Rectal smooth muscle tissue (tissue), 1 donor: ENCODE data around the gene OR2S2.
"Not testable (repeated sequence)": the region's sequence is repeated elsewhere in the genome, so short reads cannot be mapped to it uniquely, and the experiment has no call there.

Experiments
- H3K27ac ChIP-seq: one replicate; pipeline ENCODE4 v1.7.0; 2013; ENCODE audit warnings: low read depth, low read length, inconsistent platforms
- H3K27me3 ChIP-seq: one replicate; pipeline ENCODE4 v1.7.0; 2013; ENCODE audit warnings: low read length; ENCODE audit not compliant: control insufficient read depth, insufficient read depth
- H3K36me3 ChIP-seq: one replicate; pipeline ENCODE4 v1.7.0; 2013; ENCODE audit warnings: low read length; ENCODE audit not compliant: control insufficient read depth, insufficient read depth
- H3K4me1 ChIP-seq: one replicate; pipeline ENCODE4 v1.7.0; 2013; ENCODE audit warnings: low read length; ENCODE audit not compliant: control insufficient read depth, insufficient read depth
- H3K4me3 ChIP-seq: one replicate; pipeline ENCODE4 v1.7.0; 2013; ENCODE audit warnings: low read length
- H3K9ac ChIP-seq: one replicate; pipeline ENCODE4 v1.7.0; 2013; ENCODE audit warnings: low read length

OR2S2 gene

GRCh38 chr9:35923927-35924763 lies 33.8 kb downstream of the OR2S2 start:
- H3K36me3 ChIP-seq = no peaks in the 10 kb centered on the region
- H3K27me3 ChIP-seq = no peaks in the 10 kb centered on the region
- H3K4me3 ChIP-seq = no peak overlapping the region
- H3K4me1 ChIP-seq = no peaks in the 10 kb centered on the region
- peak overlapping the region; percentile 52 for H3K27ac ChIP-seq
- H3K9ac ChIP-seq = no peak overlapping the region

GRCh38 chr9:35923598-35923926 lies 34.4 kb downstream of the OR2S2 start:
- no peaks in the 10 kb centered on the region for H3K4me1 ChIP-seq
- no peaks in the 10 kb centered on the region for H3K36me3 ChIP-seq
- no peak overlapping the region for H3K9ac ChIP-seq
- H3K4me3 ChIP-seq = no peak overlapping the region
- H3K27me3 ChIP-seq = no peaks in the 10 kb centered on the region
- peak overlapping the region; percentile 52 for H3K27ac ChIP-seq

- Histone ChIP-seq H3K27me3 (no peaks in the 10 kb centered on the region), H3K9ac (no peak overlapping the region), H3K36me3 (no peaks in the 10 kb centered on the region), H3K4me3 (no peak overlapping the region), H3K4me1 (no peaks in the 10 kb centered on the region), H3K27ac (peak overlapping the region; percentile 52)
Measured at GRCh38 chr9:35920051-35920620, 37.8 kb downstream of the OR2S2 start.

DNA sequence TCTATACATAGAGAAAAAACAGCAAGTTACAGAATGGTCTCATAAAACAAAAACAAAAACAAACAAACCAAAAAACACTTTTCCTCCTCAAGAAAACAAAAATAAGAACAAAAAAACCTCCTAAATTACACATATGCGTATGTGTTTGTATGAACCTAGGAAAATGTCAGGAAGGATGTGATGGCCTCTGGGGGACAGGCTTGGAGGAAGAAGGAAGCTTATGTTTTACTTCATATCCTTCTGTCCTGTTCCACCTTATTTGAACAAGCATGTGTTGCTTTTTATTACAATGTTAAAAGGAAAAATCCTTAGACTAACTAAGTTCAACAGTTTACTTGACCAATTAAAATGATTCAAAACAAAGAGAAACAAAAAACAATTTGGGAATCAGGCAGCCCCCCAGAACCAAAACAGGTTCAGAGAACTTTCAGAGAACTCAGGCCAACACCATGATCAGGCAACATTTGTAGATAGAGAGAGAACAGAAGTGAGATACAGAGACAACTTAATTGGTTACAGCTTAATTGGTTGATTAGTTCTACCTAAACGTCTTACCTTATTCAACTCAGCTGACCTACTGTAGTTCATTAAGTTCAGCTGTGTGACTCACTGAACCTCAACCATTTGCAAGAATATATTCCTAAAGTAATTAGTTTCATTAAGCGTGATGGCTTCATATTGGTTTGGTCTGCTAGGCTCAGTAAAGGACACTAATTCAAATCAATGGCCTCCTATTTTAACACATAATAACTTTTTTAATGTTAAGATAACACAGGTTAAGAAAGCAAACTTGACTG lies 38.5 kb downstream of the OR2S2 start:
- H3K36me3 ChIP-seq = no peaks in the 10 kb centered on the region
- no peaks in the 10 kb centered on the region for H3K4me1 ChIP-seq
- H3K27me3 ChIP-seq = no peaks in the 10 kb centered on the region
- no peak overlapping the region for H3K4me3 ChIP-seq
- H3K27ac ChIP-seq = peak overlapping the region; percentile 52
- no peak overlapping the region for H3K9ac ChIP-seq

DNA sequence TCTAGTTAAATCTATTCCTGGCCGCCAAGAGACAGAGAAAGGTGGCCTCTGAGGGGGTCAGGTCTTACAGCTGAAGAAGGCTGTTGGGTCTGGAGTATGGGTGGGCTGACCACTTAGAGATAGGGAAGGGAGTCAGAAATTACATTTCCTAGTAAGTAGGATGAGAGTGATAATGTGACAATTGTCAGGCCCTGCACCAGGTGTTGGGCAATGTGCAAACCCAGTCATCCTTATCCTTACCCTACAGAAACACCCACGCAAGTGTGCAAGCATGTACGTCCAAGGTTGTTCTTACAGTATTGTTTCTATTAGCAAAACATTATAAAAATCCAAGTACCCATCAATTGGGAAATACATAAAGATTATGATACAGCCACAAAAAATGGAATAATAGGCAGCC lies 39.2 kb downstream of the OR2S2 start:
- Histone ChIP-seq H3K4me3 (no peak overlapping the region), H3K27ac (no peak overlapping the region), H3K36me3 (no peaks in the 10 kb centered on the region), H3K27me3 (no peaks in the 10 kb centered on the region), H3K4me1 (no peaks in the 10 kb centered on the region), H3K9ac (no peak overlapping the region)

DNA sequence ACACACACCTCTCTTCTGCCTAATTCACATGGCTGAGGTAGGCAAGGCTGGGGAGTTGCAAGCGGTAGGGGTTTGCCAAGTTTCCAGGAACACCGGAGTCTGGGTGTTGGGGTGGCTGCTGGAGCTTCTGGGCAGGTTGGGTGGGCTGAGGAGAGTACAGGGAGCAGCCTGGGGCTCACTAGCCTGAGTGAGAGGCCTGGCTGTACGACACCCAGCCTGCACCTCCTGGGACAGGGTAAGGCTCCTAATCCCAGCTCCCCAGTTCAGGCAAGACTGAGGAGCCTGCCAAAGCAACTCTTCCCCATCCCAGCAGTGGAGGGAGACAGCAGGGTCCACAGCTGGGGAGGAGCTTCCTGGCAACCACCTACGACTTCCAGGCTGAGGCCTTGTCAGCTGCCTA lies 40.7 kb downstream of the OR2S2 start:
- no peaks in the 10 kb centered on the region for H3K4me1 ChIP-seq
- H3K27me3 ChIP-seq = no peaks in the 10 kb centered on the region
- no peak overlapping the region for H3K9ac ChIP-seq
- H3K27ac ChIP-seq = no peak overlapping the region
- no peaks in the 10 kb centered on the region for H3K36me3 ChIP-seq
- H3K4me3 ChIP-seq = no peak overlapping the region

GRCh38 chr9:35915681-35916294 lies 42.2 kb downstream of the OR2S2 start:
- Histone ChIP-seq H3K36me3 (no peaks in the 10 kb centered on the region), H3K27me3 (no peaks in the 10 kb centered on the region), H3K27ac (no peak overlapping the region), H3K4me3 (no peak overlapping the region), H3K9ac (no peak overlapping the region), H3K4me1 (no peaks in the 10 kb centered on the region)

DNA sequence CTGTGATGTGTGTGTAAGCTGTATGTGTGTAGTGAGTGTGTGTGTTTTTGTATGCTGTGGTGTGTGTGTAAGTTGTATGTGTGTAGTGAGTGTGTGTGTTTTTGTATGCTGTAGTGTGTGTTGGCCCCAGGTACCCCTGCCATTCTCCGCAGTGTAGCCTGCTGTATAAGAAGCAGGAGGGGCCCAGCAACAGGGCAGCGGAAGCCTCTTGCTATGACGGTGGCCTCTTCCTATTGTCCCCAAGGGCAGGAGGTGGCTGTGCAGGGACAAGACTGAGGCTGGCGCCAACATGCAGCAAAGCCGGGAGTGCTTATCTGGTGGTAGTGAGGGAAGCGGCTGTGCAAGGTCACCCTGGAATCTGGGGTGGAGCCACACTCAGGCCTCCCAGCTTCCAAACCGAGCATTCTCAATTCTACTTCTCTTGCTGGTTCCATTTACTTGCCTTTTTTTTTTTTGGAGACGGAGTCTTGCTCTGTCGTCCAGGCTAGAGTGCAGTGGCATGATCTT lies 43.6 kb downstream of the OR2S2 start:
- H3K4me3 ChIP-seq = no peak overlapping the region
- H3K36me3 ChIP-seq = no peaks in the 10 kb centered on the region
- H3K27me3 ChIP-seq = no peaks in the 10 kb centered on the region
- H3K27ac ChIP-seq = no peak overlapping the region
- no peaks in the 10 kb centered on the region for H3K4me1 ChIP-seq
- H3K9ac ChIP-seq = no peak overlapping the region

DNA sequence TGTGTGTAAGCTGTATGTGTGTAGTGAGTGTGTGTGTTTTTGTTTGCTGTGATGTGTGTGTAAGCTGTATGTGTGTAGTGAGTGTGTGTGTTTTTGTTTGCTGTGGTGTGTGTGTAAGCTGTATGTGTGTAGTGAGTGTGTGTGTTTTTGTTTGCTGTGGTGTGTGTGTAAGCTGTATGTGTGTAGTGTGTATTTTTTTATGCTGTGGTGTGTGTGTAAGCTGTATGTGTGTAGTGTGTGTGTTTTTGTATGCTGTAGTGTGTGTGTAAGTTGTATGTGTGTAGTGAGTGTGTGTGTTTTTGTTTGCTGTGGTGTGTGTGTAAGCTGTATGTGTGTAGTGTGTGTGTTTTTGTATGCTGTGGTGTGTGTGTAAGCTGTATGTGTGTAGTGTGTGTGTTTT lies 44.5 kb downstream of the OR2S2 start:
- H3K4me3 ChIP-seq, H3K9ac ChIP-seq, H3K4me1 ChIP-seq, H3K36me3 ChIP-seq, H3K27me3 ChIP-seq, H3K27ac ChIP-seq: not testable (repeated sequence)

DNA sequence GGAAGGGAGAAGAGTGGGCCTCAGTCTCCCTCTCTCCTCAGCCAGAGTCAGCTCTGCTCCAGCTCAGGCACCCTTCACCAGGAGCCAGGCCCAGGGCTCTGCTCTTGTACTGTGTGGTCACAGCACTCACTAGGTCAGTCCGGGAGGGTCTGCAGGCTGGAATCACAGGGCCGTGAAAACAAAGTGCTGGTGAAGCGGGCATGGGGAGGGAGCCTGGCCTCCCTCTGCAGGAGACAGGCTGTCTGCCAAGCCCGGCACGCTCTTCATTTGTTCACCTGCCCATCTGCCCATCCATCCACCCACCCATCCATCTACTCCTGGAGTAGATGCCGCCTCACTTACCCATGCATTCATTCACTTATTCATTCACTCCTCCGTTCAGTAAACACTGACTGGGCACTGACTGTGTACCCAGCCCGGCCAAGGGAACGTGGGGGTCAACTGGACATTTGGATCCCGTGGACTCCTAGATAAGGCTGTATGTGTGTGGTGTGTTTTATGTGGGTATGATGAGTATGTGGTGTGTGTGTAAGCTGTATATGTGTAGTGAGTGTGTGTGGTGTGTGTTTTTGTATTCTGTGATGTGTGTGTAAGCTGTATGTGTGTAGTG lies 45.1 kb downstream of the OR2S2 start:
- Histone ChIP-seq H3K4me3 (no peak overlapping the region), H3K27ac (no peak overlapping the region), H3K4me1 (peaks cover 14% of the 10 kb centered on the region), H3K27me3 (no peaks in the 10 kb centered on the region), H3K36me3 (no peaks in the 10 kb centered on the region), H3K9ac (no peak overlapping the region)

DNA sequence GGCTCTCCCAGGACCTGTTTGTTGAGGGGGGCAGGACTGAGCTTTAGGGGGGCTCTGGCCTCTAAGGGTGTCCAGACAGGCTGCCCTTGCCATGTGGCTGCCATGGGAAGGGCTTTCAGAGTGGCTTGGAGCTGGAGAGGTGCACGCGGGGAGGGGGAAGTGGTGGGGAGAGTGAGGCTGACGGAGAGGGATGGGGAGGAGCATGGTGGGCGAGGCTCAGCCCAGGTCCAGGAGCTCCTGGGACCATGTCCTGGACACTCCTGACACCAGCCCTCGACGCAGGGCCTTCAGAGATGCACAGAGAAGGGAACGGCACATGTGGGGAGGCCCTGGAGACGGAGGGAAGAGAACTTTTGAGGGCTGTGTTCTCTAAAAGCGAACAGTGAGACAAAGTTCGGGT lies 46.3 kb downstream of the OR2S2 start:
- no peak overlapping the region for H3K4me3 ChIP-seq
- no peaks in the 10 kb centered on the region for H3K27me3 ChIP-seq
- H3K4me1 ChIP-seq = peaks cover 26% of the 10 kb centered on the region
- H3K27ac ChIP-seq = no peak overlapping the region
- no peak overlapping the region for H3K9ac ChIP-seq
- no peaks in the 10 kb centered on the region for H3K36me3 ChIP-seq
